K562 (cell line): ENCODE results near the gene KPNA1.

ENCODE experiments used
- CHD1 ChIP-seq: fragments of 200-600 bp; sonication (generic); IDR thresholded peaks from one replicate; pipeline ENCODE4 v1.6.1; 2012; ENCODE audit warnings: mild to moderate bottlenecking, moderate library complexity, low read length, inconsistent platforms
- CHD2 ChIP-seq: IDR thresholded peaks from 2 replicates; pipeline ENCODE4 v1.6.1; 2011; ENCODE audit warnings: low read depth, low read length
- CTCF ChIP-seq, 3 experiments: IDR thresholded peaks in 2 of 3; conservative IDR thresholded peaks in 1 of 3; 2 replicates each; pipeline ENCODE4 v1.5.1; 2011 to 2012; ENCODE audit warnings: low read length in 3 of 3, mild to moderate bottlenecking in 3 of 3, control low read depth in 2 of 3, improper control_type of control experiment in 1 of 3, inconsistent platforms in 1 of 3, low read depth in 1 of 3, mixed read lengths in 1 of 3, moderate library complexity in 1 of 3; ENCODE audit not compliant: insufficient read depth in 2 of 3
- POLR3A ChIP-seq: IDR thresholded peaks from 2 replicates; pipeline ENCODE4 v1.6.1; 2011; ENCODE audit warnings: borderline replicate concordance, mild to moderate bottlenecking, moderate library complexity; ENCODE audit not compliant: insufficient read length, insufficient read depth; ENCODE audit errors: extremely low read depth
- SIN3A ChIP-seq, 2 experiments: fragments of 150-350 bp in 1 of 2; IDR thresholded peaks; 2 replicates each; pipeline ENCODE4 v1.6.1; 2011 to 2016; ENCODE audit warnings: borderline replicate concordance in 2 of 2, low read depth in 2 of 2, low read length in 2 of 2, mild to moderate bottlenecking in 2 of 2, moderate library complexity in 2 of 2; ENCODE audit not compliant: control insufficient read depth in 1 of 2

- TF ChIP-seq CTCF (IDR thresholded peaks at IDR 0.05 in 2 of 3, conservative IDR thresholded peaks at IDR 0.05 in 1 of 3; ENCODE audit: insufficient read depth in 2 of 3, low read depth in 1 of 3, low read length in 3 of 3), result no peak
- TF ChIP-seq CHD2, result no peak
- TF ChIP-seq SIN3A (IDR thresholded peaks at IDR 0.05; ENCODE audit: borderline replicate concordance in 2 of 2, control insufficient read depth in 1 of 2, low read depth in 2 of 2, low read length in 2 of 2), result no peak
- no peak for TF ChIP-seq POLR3A
- no peak for TF ChIP-seq CHD1
These were observed 6.1 kb upstream of the KPNA1 start for GRCh38 chr3:122520861-122521260.
